ENCODE results near the gene RHEB. TPM values are rescaled to one million over a fixed set of nuclear protein-coding genes. Genes with fewer than 3 reads are reported as not detected.
"Not testable (repeated sequence)": the region's sequence is repeated elsewhere in the genome, so short reads cannot be mapped to it uniquely, and the experiment has no call there.

The RHEB gene
- total and polyA plus RNA-seq, 4 experiments from 2014 or later: 40.8 to 83.2 (median 64.1) TPM

DNA sequence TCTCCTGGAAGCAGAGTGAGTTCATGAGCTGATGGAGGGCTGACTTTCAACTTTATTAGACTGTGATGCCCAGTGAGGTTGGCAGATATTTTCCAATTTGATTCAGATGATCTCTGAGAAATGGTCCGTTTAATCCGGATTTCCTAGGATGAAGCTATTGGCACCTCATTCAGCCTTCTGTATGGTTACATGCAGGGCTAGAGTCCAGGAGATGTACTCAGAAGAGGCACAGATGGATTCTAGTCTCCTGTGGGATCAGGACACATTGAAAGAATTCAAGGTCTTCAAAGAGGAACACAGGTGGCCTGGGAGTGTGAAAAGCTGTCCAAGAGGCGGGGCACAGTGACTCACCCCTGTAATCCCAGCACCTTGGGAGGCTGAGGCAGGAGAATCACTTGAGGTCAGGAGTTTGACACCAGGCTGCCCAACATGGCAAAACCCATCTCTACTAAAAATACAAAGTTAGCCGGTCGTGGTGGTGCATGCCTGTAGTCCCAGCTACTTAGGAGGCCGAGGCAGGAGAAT, 23.0 kb upstream of the RHEB start:
- Mint-ChIP-seq H3K36me3 (no peaks in the 10 kb centered on the region), H3K4me1 (peaks cover 4 to 9% (median 8%) of the 10 kb centered on the region in 4 donors), H3K27me3 (peaks cover 6 to 30% of the 10 kb centered on the region in 2 donors), H3K27ac (no peak overlapping the region), H3K4me3 (no peak overlapping the region), H3K9me3 (peaks cover 0 to 2% (median 0%) of the 10 kb centered on the region in 8 donors)
- intact Hi-C loops (cut with micrococcal nuclease): no loop called here
- Histone ChIP-seq H3K4me3 (ENCODE audit: low read length in 2 of 2) (no peak overlapping the region), H3K36me3 (ENCODE audit: insufficient read depth, low read length) (no peaks in the 10 kb centered on the region), H3K27ac (ENCODE audit: low read depth, low read length) (no peak overlapping the region), H3K27me3 (ENCODE audit: insufficient read depth, low read length) (no peaks in the 10 kb centered on the region), H3K9me3 (ENCODE audit: control insufficient read depth in 1 of 2, low read length in 2 of 2) (no peaks in the 10 kb centered on the region), H3K4me1 (ENCODE audit: insufficient read depth, low read length) (no peaks in the 10 kb centered on the region)
- no peak for DNase-seq
- POLR2A ChIA-PET (ENCODE audit: partially characterized antibody): no interaction called here
- CTCF ChIA-PET (ENCODE audit: partially characterized antibody): no interaction called here

DNA sequence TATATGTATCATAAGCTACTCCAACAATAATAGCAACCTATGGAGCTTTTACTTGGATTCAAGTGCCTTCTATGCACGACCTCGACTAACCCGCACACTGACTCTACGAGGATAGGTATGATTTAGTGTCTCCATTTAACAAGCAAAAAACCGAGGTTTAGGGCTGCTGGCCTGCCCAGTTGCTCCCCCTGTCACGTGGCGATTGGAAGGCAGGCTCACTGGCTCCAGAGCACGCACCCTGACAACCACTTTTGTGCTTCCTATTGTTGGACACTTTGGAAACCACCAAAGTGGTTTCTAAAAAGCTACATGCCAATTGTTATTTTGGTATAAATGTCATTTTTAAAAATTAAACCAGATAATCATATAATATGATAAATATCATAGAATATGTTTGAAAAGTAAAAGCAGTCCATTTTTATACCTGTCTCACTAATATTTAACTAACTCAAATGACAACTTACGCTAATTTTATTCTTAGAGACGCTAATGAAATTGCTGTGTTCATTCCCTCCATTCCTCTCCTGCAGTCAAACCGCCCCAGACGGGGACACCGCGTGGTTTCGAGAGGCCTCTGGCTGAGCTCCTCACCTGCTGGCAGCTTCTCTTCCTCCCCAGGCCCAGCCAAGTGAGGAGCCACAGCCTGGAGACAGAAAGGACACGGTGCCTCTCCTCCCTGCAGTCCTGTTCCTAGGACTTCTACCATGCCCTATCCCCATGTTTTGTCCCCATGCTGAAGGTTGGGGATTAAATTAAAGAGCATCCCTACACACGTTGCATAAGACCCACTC, 22.2 kb upstream of the RHEB start:
- peaks cover 0 to 4% (median 0%) of the 10 kb centered on the region in 8 donors for H3K9me3 Mint-ChIP-seq
- H3K4me1 Mint-ChIP-seq: peaks cover 4 to 15% (median 9%) of the 10 kb centered on the region in 4 donors
- no peak overlapping the region for H3K4me3 Mint-ChIP-seq
- no peak overlapping the region for H3K4me3 ChIP-seq (ENCODE audit: low read length in 2 of 2)
- CTCF ChIA-PET (ENCODE audit: partially characterized antibody): no interaction called here
- no peaks in the 10 kb centered on the region for H3K27me3 ChIP-seq (ENCODE audit: insufficient read depth, low read length)
- no peak for DNase-seq
- no peak overlapping the region for H3K27ac ChIP-seq (ENCODE audit: low read depth, low read length)
- no peaks in the 10 kb centered on the region for H3K36me3 ChIP-seq (ENCODE audit: insufficient read depth, low read length)
- H3K4me1 ChIP-seq (ENCODE audit: insufficient read depth, low read length): no peaks in the 10 kb centered on the region
- intact Hi-C loops (cut with micrococcal nuclease): no loop called here
- peaks cover 7 to 26% of the 10 kb centered on the region in 2 donors for H3K27me3 Mint-ChIP-seq
- H3K36me3 Mint-ChIP-seq: no peaks in the 10 kb centered on the region
- no peak overlapping the region for H3K27ac Mint-ChIP-seq
- POLR2A ChIA-PET (ENCODE audit: partially characterized antibody): interaction anchor here (1.2 kb wide), 1 partner anchor 10 kb away, joined by 3 read pairs; no protein-coding TSS in a partner anchor
- no peaks in the 10 kb centered on the region for H3K9me3 ChIP-seq (ENCODE audit: control insufficient read depth in 1 of 2, low read length in 2 of 2)

DNA sequence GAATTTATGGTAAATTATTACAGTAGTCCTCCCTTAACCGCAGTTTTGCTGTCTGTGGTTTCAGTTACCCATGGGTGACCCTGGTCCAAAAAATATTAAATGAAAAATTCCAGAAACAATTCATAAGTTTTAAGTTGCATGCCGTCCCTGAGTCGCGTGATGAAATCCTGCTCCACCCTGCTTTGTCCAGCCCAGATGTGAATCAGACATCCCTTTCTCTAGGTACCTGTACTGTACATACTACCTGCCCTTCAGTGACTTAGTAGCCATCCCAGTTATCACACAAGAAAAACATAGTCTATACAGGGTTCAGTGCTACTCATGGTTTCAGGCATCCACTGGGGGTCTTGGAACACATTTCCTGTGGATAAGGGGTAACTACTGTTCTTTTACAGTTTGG, 20.5 kb upstream of the RHEB start:
- no peaks in the 10 kb centered on the region for H3K36me3 ChIP-seq (ENCODE audit: insufficient read depth, low read length)
- POLR2A ChIA-PET (ENCODE audit: partially characterized antibody): no interaction called here
- CTCF ChIA-PET (ENCODE audit: partially characterized antibody): no interaction called here
- intact Hi-C loops (cut with micrococcal nuclease): no loop called here
- Mint-ChIP-seq H3K27me3 (peaks cover 5 to 21% of the 10 kb centered on the region in 2 donors), H3K9me3 (peaks cover 0 to 11% (median 0%) of the 10 kb centered on the region in 8 donors), H3K27ac (no peak overlapping the region), H3K4me1 (peaks cover 4 to 16% (median 9%) of the 10 kb centered on the region in 4 donors), H3K4me3 (no peak overlapping the region), H3K36me3 (no peaks in the 10 kb centered on the region)
- DNase-seq: no peak
- H3K27ac ChIP-seq (ENCODE audit: low read depth, low read length): no peak overlapping the region
- no peaks in the 10 kb centered on the region for H3K27me3 ChIP-seq (ENCODE audit: insufficient read depth, low read length)
- no peak overlapping the region for H3K4me3 ChIP-seq (ENCODE audit: low read length in 2 of 2)
- no peaks in the 10 kb centered on the region for H3K9me3 ChIP-seq (ENCODE audit: control insufficient read depth in 1 of 2, low read length in 2 of 2)
- no peaks in the 10 kb centered on the region for H3K4me1 ChIP-seq (ENCODE audit: insufficient read depth, low read length)

DNA sequence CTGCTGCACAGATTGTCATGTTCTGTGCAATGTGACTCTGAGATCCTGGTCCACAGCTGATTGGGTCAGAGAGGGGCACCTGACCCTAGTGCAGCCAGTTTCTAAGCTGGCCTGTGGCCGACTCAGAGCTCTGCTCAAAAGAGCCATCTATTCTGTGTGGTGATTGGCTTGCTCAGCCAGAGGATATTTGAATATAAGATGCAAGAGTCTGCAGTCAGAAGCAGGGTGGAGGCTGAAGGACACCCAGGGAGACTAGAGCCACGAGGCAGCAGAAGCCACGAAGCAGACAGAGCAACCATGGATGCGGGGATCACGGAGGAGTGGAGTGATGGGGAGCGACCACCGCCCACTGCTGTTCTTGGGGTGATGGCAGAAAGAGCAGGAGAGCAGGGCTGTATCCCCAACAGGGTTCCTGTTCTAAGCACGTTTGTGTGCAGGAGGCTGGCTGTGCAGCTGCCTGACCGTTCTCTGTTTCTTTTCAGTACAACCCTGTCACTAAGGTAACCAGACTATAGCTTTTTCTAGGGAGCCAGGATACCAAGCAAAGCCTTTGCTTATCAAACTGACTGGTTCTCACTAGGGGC, 19.5 kb upstream of the RHEB start:
- Mint-ChIP-seq H3K4me3 (no peak overlapping the region), H3K9me3 (peaks cover 0 to 9% (median 0%) of the 10 kb centered on the region in 8 donors), H3K36me3 (no peaks in the 10 kb centered on the region), H3K4me1 (peaks cover 4 to 16% (median 9%) of the 10 kb centered on the region in 4 donors), H3K27me3 (peaks cover 5 to 19% of the 10 kb centered on the region in 2 donors), H3K27ac (peak overlapping the region in 1 of 7 donors; percentile 51)
- Histone ChIP-seq H3K36me3 (ENCODE audit: insufficient read depth, low read length) (no peaks in the 10 kb centered on the region), H3K27ac (ENCODE audit: low read depth, low read length) (no peak overlapping the region), H3K4me3 (ENCODE audit: low read length in 2 of 2) (no peak overlapping the region), H3K27me3 (ENCODE audit: insufficient read depth, low read length) (no peaks in the 10 kb centered on the region), H3K9me3 (ENCODE audit: control insufficient read depth in 1 of 2, low read length in 2 of 2) (no peaks in the 10 kb centered on the region), H3K4me1 (ENCODE audit: insufficient read depth, low read length) (no peaks in the 10 kb centered on the region)
- intact Hi-C loops (cut with micrococcal nuclease): no loop called here
- no peak for DNase-seq
- ChIA-PET CTCF (ENCODE audit: partially characterized antibody) (interaction anchor here (1.1 to 1.2 kb wide), 2 partner anchors 93 to 220 kb away, joined by 3 read pairs; no protein-coding TSS in a partner anchor), POLR2A (ENCODE audit: partially characterized antibody) (interaction anchor here (0.9 kb wide), 1 partner anchor 12 kb away, joined by 3 read pairs; no protein-coding TSS in a partner anchor)

DNA sequence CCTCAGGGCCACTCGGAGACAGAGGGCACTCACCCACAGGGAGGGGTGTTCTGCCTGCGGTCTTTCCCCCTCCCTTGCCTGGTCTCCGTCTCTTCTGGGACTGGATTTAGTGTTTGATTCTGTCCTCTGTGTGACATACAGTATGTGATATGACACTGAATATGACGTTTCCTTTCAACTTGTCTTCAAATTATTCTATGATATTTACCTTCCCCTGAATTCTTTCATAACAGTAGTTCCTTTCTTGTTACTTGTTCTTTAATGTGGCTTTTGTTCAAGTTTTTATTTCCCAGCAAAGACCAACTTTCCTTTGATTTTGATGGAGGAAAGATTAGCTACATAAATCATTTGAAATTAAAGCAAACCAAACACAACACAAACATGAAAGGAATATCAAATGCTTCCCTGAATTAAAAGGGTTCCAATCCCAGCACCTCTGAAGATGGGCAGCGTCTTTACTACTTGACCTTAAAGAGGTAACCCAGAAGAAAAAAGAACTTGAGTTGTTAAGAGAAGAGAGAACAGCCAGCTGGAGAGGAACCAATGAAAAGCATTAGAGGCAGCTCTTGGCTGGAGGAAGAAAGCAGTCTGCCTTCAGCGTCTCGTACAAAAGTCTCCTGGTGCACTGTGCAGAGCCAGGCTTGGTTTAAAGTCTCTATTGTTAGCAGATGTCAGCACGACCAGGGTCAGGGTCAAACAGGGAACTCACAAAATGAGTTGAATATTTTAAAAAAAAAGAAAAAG, 18.3 kb upstream of the RHEB start:
- Histone ChIP-seq H3K27ac (ENCODE audit: low read depth, low read length) (no peak overlapping the region), H3K4me3 (ENCODE audit: low read length in 2 of 2) (no peak overlapping the region), H3K36me3 (ENCODE audit: insufficient read depth, low read length) (no peaks in the 10 kb centered on the region), H3K4me1 (ENCODE audit: insufficient read depth, low read length) (no peaks in the 10 kb centered on the region), H3K9me3 (ENCODE audit: control insufficient read depth in 1 of 2, low read length in 2 of 2) (no peaks in the 10 kb centered on the region), H3K27me3 (ENCODE audit: insufficient read depth, low read length) (no peaks in the 10 kb centered on the region)
- H3K36me3 Mint-ChIP-seq: no peaks in the 10 kb centered on the region
- intact Hi-C loops (cut with micrococcal nuclease): no loop called here
- H3K4me1 Mint-ChIP-seq: peaks cover 4 to 16% (median 9%) of the 10 kb centered on the region in 4 donors
- H3K4me3 Mint-ChIP-seq: peak overlapping the region in 1 of 8 donors; percentile 63
- POLR2A ChIA-PET (ENCODE audit: partially characterized antibody): interaction anchor here (0.9 kb wide), 1 partner anchor 13 kb away, joined by 3 read pairs; no protein-coding TSS in a partner anchor
- peaks cover 8 to 15% of the 10 kb centered on the region in 2 donors for H3K27me3 Mint-ChIP-seq
- peak in 2 of 5 donors; percentile 10 to 12 for DNase-seq
- CTCF ChIA-PET (ENCODE audit: partially characterized antibody): interaction anchor here (0.6 to 1.2 kb wide), 3 partner anchors 29 to 832 kb away, joined by 3 read pairs; no protein-coding TSS in a partner anchor
- peaks cover 0 to 9% (median 0%) of the 10 kb centered on the region in 8 donors for H3K9me3 Mint-ChIP-seq
- peak overlapping the region in 4 of 7 donors; percentile 19 to 71 (median 64) for H3K27ac Mint-ChIP-seq

DNA sequence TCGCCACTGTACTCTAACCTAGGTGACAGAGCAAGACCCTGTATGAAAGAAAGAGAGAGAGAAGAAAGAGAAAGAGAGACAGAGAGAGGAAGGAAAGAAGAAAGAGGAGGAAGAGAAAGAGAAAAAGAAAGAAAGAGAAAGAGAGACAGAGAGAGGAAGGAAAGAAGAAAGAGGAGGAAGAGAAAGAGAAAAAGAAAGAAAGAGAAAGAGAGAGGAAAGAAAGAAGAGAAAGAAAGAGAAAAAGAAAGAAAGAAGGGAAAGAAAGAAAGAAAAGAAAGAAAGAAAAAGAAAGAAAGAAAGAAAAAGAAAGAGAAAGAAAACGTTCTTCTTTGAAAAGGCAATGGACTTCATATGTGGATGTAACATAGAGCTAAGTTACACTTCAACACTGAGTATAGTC, 16.5 kb upstream of the RHEB start:
- H3K4me3 ChIP-seq (ENCODE audit: low read length in 2 of 2); H3K27ac ChIP-seq (ENCODE audit: low read depth, low read length); H3K4me1 ChIP-seq (ENCODE audit: insufficient read depth, low read length); H3K27me3 ChIP-seq (ENCODE audit: insufficient read depth, low read length); H3K27me3 Mint-ChIP-seq; intact Hi-C loops (cut with micrococcal nuclease); H3K9me3 ChIP-seq (ENCODE audit: control insufficient read depth in 1 of 2, low read length in 2 of 2); CTCF ChIA-PET (ENCODE audit: partially characterized antibody); DNase-seq; H3K36me3 ChIP-seq (ENCODE audit: insufficient read depth, low read length); POLR2A ChIA-PET (ENCODE audit: partially characterized antibody); H3K27ac Mint-ChIP-seq; H3K4me3 Mint-ChIP-seq; H3K36me3 Mint-ChIP-seq: not testable (repeated sequence)
- H3K4me1 Mint-ChIP-seq: peaks cover 4 to 16% (median 9%) of the 10 kb centered on the region in 4 donors
- peaks cover 0 to 17% (median 9%) of the 10 kb centered on the region in 8 donors for H3K9me3 Mint-ChIP-seq

All from CD4-positive, alpha-beta memory T cell (primary cell).